GM13977 (cell line): ENCODE data around the gene TTC7B.

Experiments
- DNase-seq: peaks from one replicate; pipeline ENCODE4 v3.0.0; 2012; ENCODE audit warnings: low spot score
- CTCF ChIP-seq: IDR thresholded peaks from 2 replicates; pipeline ENCODE4 v1.5.1; 2012; ENCODE audit warnings: mild to moderate bottlenecking, control low read depth; ENCODE audit not compliant: insufficient read depth; ENCODE audit errors: extremely low read depth, missing control alignments
- in situ Hi-C: fragments of 300-500 bp; cut with MboI; formaldehyde crosslinking; loops from one replicate; pipeline ENCODE4 v1.12.0; 2022; ENCODE audit warnings: low sequenced_read_pairs, low pct_unique_long_range_greater_than_20kb, mixed read lengths, inconsistent platforms; ENCODE audit not compliant: unreplicated experiment

Gene TTC7B

GRCh38 chr14:90677484-90678050 lies 138.7 kb downstream of the TTC7B start:
- in situ Hi-C loops = no loop called here
- no peak for TF ChIP-seq CTCF
- no peak for DNase-seq

DNA sequence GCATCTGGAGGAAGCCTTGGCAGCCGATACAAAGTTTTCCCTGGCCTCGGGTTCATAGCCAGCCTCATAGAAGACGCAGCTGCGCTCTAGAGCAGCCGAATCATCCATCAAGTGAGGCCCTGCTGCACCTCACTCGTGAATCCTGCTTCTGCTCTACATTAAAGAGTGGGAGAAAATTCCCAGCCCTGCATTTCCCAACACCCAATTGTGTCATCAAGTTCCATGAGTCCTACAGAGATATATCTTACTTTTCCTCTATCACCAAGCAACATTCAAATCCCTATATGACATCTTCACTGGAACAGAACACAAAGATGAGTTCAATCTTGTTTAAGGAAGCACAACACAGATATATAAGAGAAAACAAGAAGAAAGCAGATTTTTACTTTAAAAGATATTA lies 139.3 kb downstream of the TTC7B start:
- no peak for TF ChIP-seq CTCF
- in situ Hi-C loops = no loop called here
- no peak for DNase-seq

- in situ Hi-C loops = no loop called here
- no peak for DNase-seq
- TF ChIP-seq CTCF = no peak
These were observed 139.9 kb downstream of the TTC7B start for GRCh38 chr14:90676356-90676755.

- in situ Hi-C loops = no loop called here
- DNase-seq = no peak
- no peak for TF ChIP-seq CTCF
These were observed 140.8 kb downstream of the TTC7B start for GRCh38 chr14:90675399-90675798.

GRCh38 chr14:90674716-90675115 lies 141.5 kb downstream of the TTC7B start:
- TF ChIP-seq CTCF = no peak
- in situ Hi-C loops = no loop called here
- no peak for DNase-seq

- DNase-seq = no peak
- in situ Hi-C loops = no loop called here
- TF ChIP-seq CTCF = no peak
These were observed 142.1 kb downstream of the TTC7B start for GRCh38 chr14:90674043-90674670.
